B cell (primary cell): ENCODE measurements around the gene MYO10.

Experiments
- CTCF ChIP-seq: fragments of 200-600 bp; IDR thresholded peaks from one replicate; pipeline ENCODE4 v1.8.0; 2022; ENCODE audit warnings: antibody characterized with exemption, mild to moderate bottlenecking
- EZH2 ChIP-seq: IDR thresholded peaks from 2 replicates; pipeline ENCODE4 v1.6.1; 2012; ENCODE audit warnings: borderline replicate concordance, low read depth, mild to moderate bottlenecking, moderate library complexity, low read length; ENCODE audit not compliant: insufficient read depth, poor library complexity, severe bottlenecking

GRCh38 chr5:16777432-16777831, 158.7 kb downstream of the MYO10 start:
- TF ChIP-seq CTCF (no peak), EZH2 (no peak)
